Heart left ventricle (tissue), 16 donors: Measurements from ENCODE around the gene EFNA5. TPM values are rescaled to one million over a fixed set of nuclear protein-coding genes. Genes with fewer than 3 reads are reported as not detected.

Experiments used
- ATAC-seq, 4 donors: fragments of 200-7000 bp; cut with Tn5 transposase; one replicate each; pipeline ENCODE4 v1.9.1; 2020 to 2022; ENCODE audit warnings: moderate library complexity in 4 of 4, mild to moderate bottlenecking in 3 of 4, moderate number of reproducible peaks in 1 of 4
- DNase-seq, 5 donors: peaks; one replicate each; pipeline ENCODE4 v3.0.0-alpha.2; 2020
- H3K27ac ChIP-seq, 12 donors: fragments of 200-600 bp; sonication (generic) in 4 of 12; one replicate each; pipeline versions ENCODE4 v1.5.0 to v1.8.0; 2016 to 2022; ENCODE audit warnings: mild to moderate bottlenecking in 2 of 12
- H3K27me3 ChIP-seq, 9 donors: fragments of 200-600 bp; sonication (generic) in 2 of 9; one replicate each; pipeline versions ENCODE4 v1.5.1 to v1.8.0; 2016 to 2022; ENCODE audit warnings: mild to moderate bottlenecking in 3 of 9
- H3K36me3 ChIP-seq, 9 donors: fragments of 200-600 bp; sonication (generic) in 2 of 9; one replicate each; pipeline versions ENCODE4 v1.5.0 to v1.8.0; 2018 to 2022; ENCODE audit warnings: mild to moderate bottlenecking in 2 of 9
- H3K4me1 ChIP-seq, 12 donors: fragments of 200-600 bp; sonication (generic) in 4 of 12; one replicate each; pipeline versions ENCODE4 v1.5.0 to v1.8.0; 2016 to 2022; ENCODE audit warnings: mild to moderate bottlenecking in 3 of 12
- H3K4me3 ChIP-seq, 12 donors: fragments of 200-600 bp; sonication (generic) in 4 of 12; one replicate each; pipeline versions ENCODE4 v1.5.0 to v1.8.0; 2017 to 2022; ENCODE audit warnings: mild to moderate bottlenecking in 9 of 12, moderate library complexity in 4 of 12
- H3K9me3 ChIP-seq, 12 donors: fragments of 200-600 bp; sonication (generic) in 4 of 12; one replicate each; pipeline versions ENCODE4 v1.5.0 to v1.8.0; 2016 to 2022; ENCODE audit warnings: mild to moderate bottlenecking in 1 of 12
- CTCF ChIP-seq, 12 donors: fragments of 200-600 bp; sonication (generic) in 4 of 12; IDR thresholded peaks; one replicate each; pipeline versions ENCODE4 v1.5.0 to v1.8.0; 2018 to 2022; ENCODE audit warnings: antibody characterized with exemption in 12 of 12, mild to moderate bottlenecking in 5 of 12
- POLR2A ChIP-seq, 2 donors: fragments of 450-650 bp; IDR thresholded peaks; one replicate each; pipeline ENCODE4 v1.6.1; 2017; ENCODE audit warnings: antibody characterized with exemption in 2 of 2, mild to moderate bottlenecking in 2 of 2, moderate library complexity in 2 of 2
- WGBS, 4 donors: extraction: QIAGEN DNeasy Blood & Tissue Kit in 2 of 4; methylation state at CpG; one replicate each; pipeline versions ENCODE4 v1.1.5 to v1.1.7; 2013 to 2018; 5-methylcytosine and 5-hydroxymethylcytosine counted together
- intact Hi-C, 10 donors: fragments of 100-400 bp; cut with DNase I; formaldehyde crosslinking; loops; one replicate each; pipeline versions ENCODE4 v1.11.1 to v1.14.2; 2022
- polyA plus RNA-seq, 2 donors: library from polyadenylated mRNA; stranded (reverse); fragments of 200-250 nt; gene quantifications; one replicate each; pipeline ENCODE4 v1.2.3, GENCODE V29; 2013
- total RNA-seq, 9 donors: library from RNA; depleted of rRNA in 2 of 9; stranded (reverse); fragments of >200 nt in 2 of 9; fragmentation: NEBNext Ultra II Directional in 3 of 9; extraction: Animal tissue kit (Norgen Biotek cat#: 25700) in 3 of 9; gene quantifications; one replicate each; pipeline versions ENCODE4 v1.1.0 to v1.2.4, GENCODE V29; 2016 to 2023
- donor health status: ischemic (EF 13 %, LVEDD 7.1; RV severe dilation, severe dysfunction).
- donor health status: healthy with polysubstance abuse.
- donor health status: DM: no; HTN: yes; CAD: no.
- donor health status: DM: no; HTN: no; CAD: no.
- donor health status: ischemic (EF 25% LVEDD 6.9; RV normal size, moderate dysfunction).
- donor health status: ischemic (EF 25% LVEDD 5.7; RV mildly dilated, moderate dysfunction).
- donor health status: healthy.
- donor health status: DM: yes; HTN: yes; CAD: no.
- donor health status: ischemic (EF 35%, LVEDD 5.7; RV mildly dilated, moderate dysfunction).
- donor health status: nonischemic (EF 11% LVEDD 7.7; RV severe dilation, severe dysfunction).
- donor health status: DM: yes; HTN: yes; CAD: no.
- donor health status: PGD.
- donor health status: ischemic (EF 29% LVEDD 5.4; RV normal size, mild dysfunction).
- donor health status: nonischemic (EF 23%, LVEDD 6.1; RV moderate dilation, normal function).

Gene EFNA5
- total and polyA plus RNA-seq, 11 donors: 6.1 to 58.4 (median 28.3) TPM

GRCh38 chr5:107331312-107331711, 339.4 kb downstream of the EFNA5 start:
- no peak overlapping the region for H3K4me3 ChIP-seq
- H3K27ac ChIP-seq: no peak overlapping the region
- H3K4me1 ChIP-seq: no peaks in the 10 kb centered on the region
- no peak for ATAC-seq
- H3K9me3 ChIP-seq: no peaks in the 10 kb centered on the region
- H3K36me3 ChIP-seq: no peaks in the 10 kb centered on the region
- DNase-seq: no peak
- intact Hi-C loops: no loop called here
- WGBS, 4 donors: 77 to 83% (median 81%) methylated on average over 1 of the region's 1 CpG
- H3K27me3 ChIP-seq: no peaks in the 10 kb centered on the region
- no peak for TF ChIP-seq CTCF (IDR thresholded peaks at IDR 0.05)
- TF ChIP-seq POLR2A (IDR thresholded peaks at IDR 0.05): no peak

GRCh38 chr5:107330903-107331302, 339.8 kb downstream of the EFNA5 start:
- no peak for ATAC-seq
- WGBS, 4 donors: 87 to 94% (median 91%) methylated on average over 9 of the region's 9 CpGs

GRCh38 chr5:107329850-107330249, 340.9 kb downstream of the EFNA5 start:
- intact Hi-C loops: no loop called here
- TF ChIP-seq CTCF (IDR thresholded peaks at IDR 0.05): no peak
- TF ChIP-seq POLR2A (IDR thresholded peaks at IDR 0.05): no peak
- Histone ChIP-seq H3K27ac (no peak overlapping the region), H3K4me1 (no peaks in the 10 kb centered on the region), H3K36me3 (no peaks in the 10 kb centered on the region), H3K27me3 (no peaks in the 10 kb centered on the region), H3K4me3 (no peak overlapping the region), H3K9me3 (no peaks in the 10 kb centered on the region)
- DNase-seq (no peak), ATAC-seq (no peak)

More at GRCh38 chr5:107330903-107331302, 339.8 kb downstream of the EFNA5 start:
- intact Hi-C loops: no loop called here
- no peaks in the 10 kb centered on the region for H3K36me3 ChIP-seq
- no peak for DNase-seq
- no peaks in the 10 kb centered on the region for H3K4me1 ChIP-seq
- H3K4me3 ChIP-seq: no peak overlapping the region
- TF ChIP-seq POLR2A (IDR thresholded peaks at IDR 0.05): no peak
- TF ChIP-seq CTCF (IDR thresholded peaks at IDR 0.05): no peak
- H3K27ac ChIP-seq: no peak overlapping the region
- H3K9me3 ChIP-seq: no peaks in the 10 kb centered on the region
- no peaks in the 10 kb centered on the region for H3K27me3 ChIP-seq
